GM12874 (cell line): Measurements from ENCODE around the gene SLC4A1AP.

ENCODE experiments used
- CTCF ChIP-seq: IDR thresholded peaks from 2 replicates; pipeline ENCODE4 v1.5.1; 2011; ENCODE audit warnings: low read depth, mild to moderate bottlenecking, control low read depth, low read length, moderate library complexity; ENCODE audit not compliant: insufficient read depth

The SLC4A1AP gene

GRCh38 chr2:27672723-27673486 lies 9.2 kb downstream of the SLC4A1AP start:
- no peak for TF ChIP-seq CTCF

GRCh38 chr2:27680571-27680970 lies 16.9 kb downstream of the SLC4A1AP start:
- no peak for TF ChIP-seq CTCF

GRCh38 chr2:27681841-27682240 lies 18.2 kb downstream of the SLC4A1AP start:
- TF ChIP-seq CTCF = no peak

- peak; percentile 88 for TF ChIP-seq CTCF
Measured at GRCh38 chr2:27683390-27684071, 19.8 kb downstream of the SLC4A1AP start.

- TF ChIP-seq CTCF = no peak
Measured at GRCh38 chr2:27685577-27685976, 21.9 kb downstream of the SLC4A1AP start.

- no peak for TF ChIP-seq CTCF
Measured at GRCh38 chr2:27687232-27687631, 23.5 kb downstream of the SLC4A1AP start.

- TF ChIP-seq CTCF = no peak
Measured at GRCh38 chr2:27689424-27689823, 25.7 kb downstream of the SLC4A1AP start.
